Hypothalamus (tissue), 51 donors: ENCODE data around the gene NEIL1.
"Not testable (repeated sequence)": the region's sequence is repeated elsewhere in the genome, so short reads cannot be mapped to it uniquely, and the experiment has no call there.

ENCODE experiments used
- DNase-seq, 51 donors: peaks; one replicate each; lab custom pipeline; 2025; lab: John Stamatoyannopoulos, UW

NEIL1 gene

DNA sequence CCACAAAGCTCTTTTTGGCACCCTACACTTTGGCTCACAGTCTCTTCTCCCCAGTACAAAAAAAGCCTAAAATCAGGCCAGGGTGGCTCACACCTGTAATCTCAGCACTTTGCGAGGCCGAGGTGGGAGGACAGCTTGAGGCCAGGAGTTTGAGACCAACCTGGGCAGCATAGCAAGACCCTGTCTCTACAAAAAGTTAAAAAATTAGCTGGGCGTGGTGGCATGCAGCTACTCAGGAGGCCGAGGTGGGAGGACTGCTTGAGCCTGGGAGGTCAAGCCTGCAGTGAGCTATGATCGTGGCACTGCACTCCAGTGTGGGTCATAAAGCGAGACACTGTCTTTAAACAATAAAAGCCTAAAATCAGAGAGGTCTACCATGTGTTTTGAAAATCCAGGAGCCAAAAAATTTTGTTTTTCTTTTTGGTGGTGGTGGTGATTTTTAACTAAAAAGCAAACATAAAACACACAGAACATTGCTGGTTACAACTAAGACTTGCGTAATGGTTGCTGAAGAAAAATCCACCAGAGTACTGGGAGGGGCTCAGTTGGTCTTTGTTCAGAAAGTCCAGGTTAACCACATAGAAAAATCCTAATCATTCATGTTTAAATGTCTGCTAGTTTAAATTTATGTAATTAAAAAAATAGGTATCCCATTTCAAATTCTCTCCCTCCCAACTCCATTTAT, 23.2 kb downstream of the NEIL1 start:
- DNase-seq = no peak

DNA sequence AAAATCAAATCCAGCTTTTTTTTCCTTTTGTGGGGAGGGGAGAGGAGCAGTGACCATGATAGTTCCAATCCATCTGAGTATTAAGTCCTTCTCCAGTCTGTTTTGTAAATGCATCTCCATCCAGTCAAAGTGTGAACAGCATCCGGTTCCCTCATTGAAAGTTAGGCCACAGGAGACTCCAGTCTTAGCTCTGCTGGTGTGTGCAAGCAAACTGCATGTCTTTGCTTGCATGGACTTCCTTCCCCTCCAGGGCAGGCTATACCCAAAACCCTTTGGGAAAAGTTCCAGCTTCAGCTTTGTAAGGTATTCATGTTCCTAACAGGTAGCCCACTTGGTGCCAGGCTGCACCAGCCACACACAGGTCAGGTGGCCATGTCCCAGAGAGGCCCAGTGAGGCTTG, 24.6 kb downstream of the NEIL1 start:
- no peak for DNase-seq

DNA sequence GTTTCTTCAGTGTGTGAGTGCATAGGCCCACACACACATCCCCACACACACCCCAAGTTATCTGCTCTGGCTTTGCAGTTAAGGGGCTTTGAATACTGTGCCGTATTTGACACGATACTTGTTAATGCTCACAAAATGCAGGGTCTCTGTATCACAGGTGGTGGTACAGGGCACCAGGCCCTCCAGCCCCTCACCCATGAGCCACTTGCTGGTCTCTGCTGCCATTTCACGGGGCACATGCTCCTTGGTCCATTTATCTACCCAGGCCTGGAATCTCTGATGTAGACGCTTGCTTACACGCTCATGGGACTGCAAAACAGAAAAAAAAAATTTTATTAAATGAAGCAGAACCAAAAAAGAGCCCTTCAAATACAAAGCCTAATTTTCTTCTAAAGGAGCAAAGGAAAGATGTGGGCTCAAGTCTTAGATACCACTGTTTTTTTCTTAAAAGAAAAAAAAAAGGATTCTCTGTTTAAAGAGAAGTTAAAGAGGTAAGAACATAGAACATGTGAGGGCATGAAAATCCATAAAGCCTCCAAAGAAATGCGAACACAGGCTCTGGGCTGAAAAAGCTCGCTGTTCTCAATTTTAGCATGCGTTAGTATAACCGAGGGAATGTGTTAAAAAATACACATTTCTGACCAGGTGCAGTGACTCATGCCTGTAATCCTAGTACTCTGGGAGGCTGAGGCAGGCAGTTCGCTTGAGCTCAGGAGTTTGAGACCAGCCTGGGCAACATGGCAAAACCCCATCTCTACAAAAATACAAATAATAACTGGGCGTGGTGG, 25.3 kb downstream of the NEIL1 start:
- no peak for DNase-seq

DNA sequence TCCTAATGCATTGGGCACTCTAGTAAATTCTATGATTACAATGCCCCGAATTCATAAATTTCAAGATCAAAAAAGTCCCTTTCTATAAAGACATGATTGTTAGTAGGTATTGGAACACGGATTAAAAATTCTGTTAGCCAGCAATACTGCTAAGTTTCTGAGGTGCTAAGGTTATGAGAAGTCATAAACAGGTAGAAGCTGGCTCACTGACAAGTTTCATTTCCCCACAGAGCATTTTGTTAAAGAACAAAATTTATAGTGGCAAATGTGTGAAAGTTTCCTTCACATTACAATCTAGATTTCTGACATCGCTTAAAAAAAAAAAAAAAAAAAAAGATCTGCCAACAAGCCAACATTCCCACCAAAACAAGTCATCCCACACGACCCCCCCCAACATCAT, 33.9 kb downstream of the NEIL1 start:
- DNase-seq = no peak

DNA sequence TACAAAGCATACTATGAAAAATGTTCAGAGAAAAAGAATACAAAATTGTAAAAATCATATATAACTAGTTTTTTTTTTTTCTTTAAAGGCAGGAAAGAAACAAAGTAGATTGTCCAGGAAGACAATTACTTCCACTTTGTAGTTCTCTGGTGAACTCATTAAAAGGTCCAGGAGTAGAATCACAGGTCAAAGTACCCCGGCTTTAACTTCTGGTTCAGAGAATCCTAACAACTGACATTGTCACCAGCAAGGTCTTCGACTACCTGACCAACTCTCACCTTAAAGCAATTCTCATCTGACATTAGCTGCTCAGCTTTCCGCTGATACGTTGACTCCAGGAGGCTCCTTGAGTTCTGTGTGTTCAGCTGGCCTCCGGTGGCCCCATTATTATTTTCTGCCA, 37.1 kb downstream of the NEIL1 start:
- DNase-seq = not testable (repeated sequence)

DNA sequence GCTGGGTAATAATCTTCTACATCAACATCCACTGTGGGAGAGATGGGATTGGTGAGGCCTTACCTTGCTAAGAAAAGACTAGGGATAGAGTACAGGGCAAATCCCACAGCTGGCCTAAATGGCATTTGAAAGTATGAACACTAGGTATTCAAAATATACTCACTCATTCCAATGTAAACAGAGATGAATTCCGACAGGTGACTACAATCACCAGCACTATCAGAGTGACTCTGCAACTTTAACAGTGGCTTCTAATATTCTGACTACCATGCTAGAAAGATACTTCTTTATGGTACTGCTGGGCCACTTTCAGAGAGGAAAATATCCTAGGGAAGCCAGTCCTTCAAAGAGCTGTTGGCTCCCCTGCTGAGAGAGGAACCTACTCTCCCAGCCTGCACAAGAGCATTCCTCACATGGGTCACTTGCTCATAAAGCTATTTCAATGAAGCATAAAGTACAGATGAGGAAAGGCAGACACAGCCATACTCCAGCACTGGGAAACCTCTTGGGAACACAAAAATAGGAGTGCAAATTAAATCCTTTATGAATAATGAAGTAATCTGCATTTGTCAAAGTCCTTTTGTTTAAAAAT, 43.0 kb downstream of the NEIL1 start:
- DNase-seq = no peak

DNA sequence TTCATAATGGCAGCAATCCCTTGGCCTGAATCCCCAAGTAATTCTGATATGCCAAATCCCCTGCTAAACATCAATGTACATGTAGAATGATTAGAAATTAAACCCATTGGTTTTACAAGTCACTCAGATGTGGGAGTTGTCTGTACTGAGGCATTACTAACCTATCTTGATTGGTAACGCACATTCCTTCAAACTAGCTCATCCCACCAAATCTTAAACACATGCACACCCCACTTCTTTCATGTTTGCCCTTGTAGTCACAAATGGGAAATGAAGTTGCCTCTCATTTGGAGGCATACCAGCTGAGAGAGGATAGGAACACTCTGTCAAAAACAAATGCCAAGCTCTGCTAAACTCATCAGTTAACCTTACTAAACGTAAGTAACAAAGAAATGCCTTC, 50.7 kb downstream of the NEIL1 start:
- no peak for DNase-seq

DNA sequence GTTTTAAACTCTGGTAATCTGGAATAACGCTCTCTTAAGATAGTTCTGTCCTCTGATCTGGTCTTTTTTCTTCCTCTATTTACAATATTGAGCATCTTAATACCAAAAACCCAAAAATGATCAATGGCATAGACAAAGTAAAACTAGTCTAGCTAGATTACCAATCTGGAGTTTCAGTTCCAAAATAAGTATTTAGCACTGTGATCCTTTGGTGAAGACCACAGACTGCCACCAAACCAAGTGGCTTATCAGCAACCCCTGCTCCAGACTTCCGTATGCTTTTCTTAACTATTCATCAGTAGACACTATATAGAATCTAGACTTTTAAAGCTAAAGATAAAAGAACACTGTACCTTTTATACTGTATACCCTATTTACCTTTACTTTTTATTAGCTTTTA, 57.1 kb downstream of the NEIL1 start:
- DNase-seq = no peak
